PC-9 (cell line): ENCODE data around the gene FCRL4. TPM values are rescaled to one million over a fixed set of nuclear protein-coding genes. Genes with fewer than 3 reads are reported as not detected.

Experiments
- BruUV-seq: library from RNA; stranded (reverse); fragments of 400-500 nt; replicated peaks from 2 replicates; lab custom pipeline; 2021; lab: Mats Ljungman, UMichigan
- CTCF ChIA-PET: fragments of 300-600 bp; sonication (Branson Sonifier 250); formaldehyde crosslinking; loops from one replicate; lab custom pipeline; 2022; ENCODE audit warnings: antibody characterized with exemption; lab: Charles Lee
- POLR2A ChIA-PET: fragments of 300-600 bp; sonication (Branson Sonifier 250); formaldehyde crosslinking; loops from one replicate; lab custom pipeline; 2022; ENCODE audit warnings: antibody characterized with exemption; ENCODE audit not compliant: unreplicated experiment; lab: Charles Lee
- DNase-seq, 2 experiments: peaks; one replicate each; pipeline versions ENCODE4 v3.0.0 to v3.0.0-alpha.2; 2015 to 2022; ENCODE audit warnings: mixed read lengths in 1 of 2
- H2AFZ ChIP-seq: fragments of 200-600 bp; sonication (generic); 2 replicates; pipeline ENCODE4 v1.8.1; 2017; ENCODE audit warnings: antibody characterized with exemption
- H3F3A ChIP-seq: fragments of 200-600 bp; sonication (generic); 2 replicates; pipeline ENCODE4 v1.8.1; 2017; ENCODE audit warnings: antibody characterized with exemption, mild to moderate bottlenecking, low read depth; ENCODE audit not compliant: insufficient read depth
- H3K27ac ChIP-seq: fragments of 200-600 bp; sonication (generic); 2 replicates; pipeline ENCODE4 v1.6.1; 2016; ENCODE audit warnings: mixed run types
- H3K27me3 ChIP-seq: fragments of 200-600 bp; sonication (generic); 2 replicates; pipeline ENCODE4 v1.6.1; 2016; ENCODE audit warnings: low read depth, mixed run types; ENCODE audit not compliant: insufficient read depth
- H3K36me3 ChIP-seq: fragments of 200-600 bp; sonication (generic); 2 replicates; pipeline ENCODE4 v1.6.1; 2016; ENCODE audit warnings: low read depth, mixed run types
- H3K4me1 ChIP-seq: fragments of 200-600 bp; sonication (generic); replicated peaks from 2 replicates; pipeline ENCODE4 v1.6.1; 2016; ENCODE audit warnings: mixed run types; ENCODE audit not compliant: insufficient read depth
- H3K4me2 ChIP-seq: fragments of 200-600 bp; sonication (generic); 2 replicates; pipeline ENCODE4 v1.6.1; 2017; ENCODE audit warnings: mixed run types
- H3K4me3 ChIP-seq: fragments of 200-600 bp; sonication (generic); 2 replicates; pipeline ENCODE4 v1.6.1; 2016; ENCODE audit warnings: mixed run types
- H3K79me2 ChIP-seq: fragments of 200-600 bp; sonication (generic); 2 replicates; pipeline ENCODE4 v1.6.1; 2017; ENCODE audit warnings: low read depth, mixed run types
- H3K9me2 ChIP-seq: fragments of 200-600 bp; sonication (generic); 2 replicates; pipeline ENCODE4 v1.8.1; 2017; ENCODE audit warnings: mild to moderate bottlenecking; ENCODE audit not compliant: insufficient read depth
- H3K9me3 ChIP-seq: fragments of 200-600 bp; sonication (generic); 2 replicates; pipeline ENCODE4 v1.8.1; 2016; ENCODE audit warnings: low read depth; ENCODE audit not compliant: insufficient read depth
- H4K20me1 ChIP-seq: fragments of 200-600 bp; sonication (generic); 2 replicates; pipeline ENCODE4 v1.8.1; 2017; ENCODE audit not compliant: insufficient read depth
- EZH2 ChIP-seq: fragments of 200-600 bp; sonication (generic); IDR thresholded peaks from 2 replicates; pipeline ENCODE4 v1.8.0; 2017; ENCODE audit warnings: antibody characterized with exemption, low read depth
- intact Hi-C: fragments of 100-400 bp; cut with micrococcal nuclease; formaldehyde crosslinking; loops from one replicate; pipeline ENCODE4 v1.10.0; 2022; ENCODE audit not compliant: unreplicated experiment
- total RNA-seq: library from RNA; stranded (reverse); gene quantifications from 2 replicates; pipeline ENCODE4 v1.2.3, GENCODE V29; 2021
- TF ChIP-seq, protein P1 (sequence below): fragments of 200-600 bp; sonication (generic); conservative IDR thresholded peaks from 2 replicates; pipeline ENCODE4 v1.6.1; 2017; ENCODE audit warnings: mixed run types, antibody characterized with exemption, mild to moderate bottlenecking, moderate library complexity

The FCRL4 gene
- total RNA-seq, 1 experiment from 2014 or later, result not detected

DNA sequence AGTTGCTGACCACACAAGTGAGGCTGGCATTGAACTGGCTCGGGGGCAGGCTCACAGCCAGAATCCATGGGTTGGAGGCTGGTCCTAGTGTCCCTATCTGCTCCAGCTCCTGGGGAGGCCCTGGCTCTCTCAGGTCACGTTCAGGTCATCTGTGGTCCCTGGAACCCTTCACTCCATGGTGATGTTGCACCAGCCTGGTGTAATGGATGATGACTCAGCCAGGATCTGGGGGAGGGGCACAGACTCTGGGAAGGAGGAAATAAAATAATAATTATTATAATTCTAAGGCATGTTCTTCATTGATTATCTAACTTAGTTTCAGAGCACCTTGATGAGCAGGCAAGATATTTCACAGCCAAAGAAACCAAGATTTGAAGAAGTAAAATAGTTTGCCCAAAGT lies 26.6 kb upstream of the FCRL4 start:
- TF ChIP-seq, protein P1, sequence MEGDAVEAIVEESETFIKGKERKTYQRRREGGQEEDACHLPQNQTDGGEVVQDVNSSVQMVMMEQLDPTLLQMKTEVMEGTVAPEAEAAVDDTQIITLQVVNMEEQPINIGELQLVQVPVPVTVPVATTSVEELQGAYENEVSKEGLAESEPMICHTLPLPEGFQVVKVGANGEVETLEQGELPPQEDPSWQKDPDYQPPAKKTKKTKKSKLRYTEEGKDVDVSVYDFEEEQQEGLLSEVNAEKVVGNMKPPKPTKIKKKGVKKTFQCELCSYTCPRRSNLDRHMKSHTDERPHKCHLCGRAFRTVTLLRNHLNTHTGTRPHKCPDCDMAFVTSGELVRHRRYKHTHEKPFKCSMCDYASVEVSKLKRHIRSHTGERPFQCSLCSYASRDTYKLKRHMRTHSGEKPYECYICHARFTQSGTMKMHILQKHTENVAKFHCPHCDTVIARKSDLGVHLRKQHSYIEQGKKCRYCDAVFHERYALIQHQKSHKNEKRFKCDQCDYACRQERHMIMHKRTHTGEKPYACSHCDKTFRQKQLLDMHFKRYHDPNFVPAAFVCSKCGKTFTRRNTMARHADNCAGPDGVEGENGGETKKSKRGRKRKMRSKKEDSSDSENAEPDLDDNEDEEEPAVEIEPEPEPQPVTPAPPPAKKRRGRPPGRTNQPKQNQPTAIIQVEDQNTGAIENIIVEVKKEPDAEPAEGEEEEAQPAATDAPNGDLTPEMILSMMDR, result no peak
- no peak for TF ChIP-seq EZH2
- Histone ChIP-seq H3K9me3 (no peaks in the 10 kb centered on the region; the same call in 1 of the 2 replicates), H3K4me2 (no peak overlapping the region), H3K27me3 (peaks cover 7% of the 10 kb centered on the region; the same call in 1 of the 2 replicates), H3K79me2 (no peaks in the 10 kb centered on the region), H3K4me1 (no peaks in the 10 kb centered on the region), H3K4me3 (no peak overlapping the region), H3K27ac (no peak overlapping the region), H2AFZ (no peak overlapping the region), H3F3A (no peaks in the 10 kb centered on the region), H3K36me3 (no peaks in the 10 kb centered on the region), H4K20me1 (no peaks in the 10 kb centered on the region), H3K9me2 (no peaks in the 10 kb centered on the region)
- BruUV-seq, result no TSS peak
- DNase-seq, result no peak
- intact Hi-C loops, result no loop called here
- CTCF ChIA-PET, result interaction anchor here (0.6 kb wide), 2 partner anchors 402 to 501 kb away, joined by 3 read pairs; no protein-coding TSS in a partner anchor
- POLR2A ChIA-PET, result no interaction called here

DNA sequence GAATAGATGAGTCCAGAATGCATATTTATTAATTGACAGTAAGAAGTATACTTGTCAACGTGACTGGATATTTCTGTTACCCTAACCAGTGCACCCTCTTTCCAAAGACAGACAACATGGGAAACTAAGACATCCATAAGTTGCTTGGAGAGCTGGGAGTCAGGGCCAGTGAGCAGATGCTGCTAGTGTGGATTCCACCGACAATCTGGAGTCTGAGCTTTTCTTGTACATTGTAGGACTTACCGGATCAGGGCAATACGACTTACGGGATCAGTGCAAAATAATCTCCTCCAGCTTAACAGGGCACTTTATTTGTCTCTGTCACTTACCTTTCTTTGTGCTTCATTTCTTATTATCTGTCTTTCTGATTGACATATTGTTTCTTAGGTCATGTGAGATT lies 24.6 kb upstream of the FCRL4 start:
- POLR2A ChIA-PET, result no interaction called here
- no peaks in the 10 kb centered on the region for H3K36me3 ChIP-seq
- H3K27me3 ChIP-seq, result peaks cover 4% of the 10 kb centered on the region; the same call in 1 of the 2 replicates
- BruUV-seq, result no TSS peak
- CTCF ChIA-PET, result no interaction called here
- DNase-seq, result no peak
- no peak overlapping the region for H3K4me3 ChIP-seq
- H3F3A ChIP-seq, result no peaks in the 10 kb centered on the region
- no peaks in the 10 kb centered on the region for H3K4me1 ChIP-seq
- H4K20me1 ChIP-seq, result no peaks in the 10 kb centered on the region
- no peak overlapping the region for H3K27ac ChIP-seq
- intact Hi-C loops, result no loop called here
- H3K4me2 ChIP-seq, result no peak overlapping the region
- no peaks in the 10 kb centered on the region for H3K79me2 ChIP-seq
- no peaks in the 10 kb centered on the region for H3K9me2 ChIP-seq
- TF ChIP-seq, protein P1, result no peak
- no peak for TF ChIP-seq EZH2
- H3K9me3 ChIP-seq, result no peaks in the 10 kb centered on the region; the same call in 1 of the 2 replicates
- H2AFZ ChIP-seq, result no peak overlapping the region

DNA sequence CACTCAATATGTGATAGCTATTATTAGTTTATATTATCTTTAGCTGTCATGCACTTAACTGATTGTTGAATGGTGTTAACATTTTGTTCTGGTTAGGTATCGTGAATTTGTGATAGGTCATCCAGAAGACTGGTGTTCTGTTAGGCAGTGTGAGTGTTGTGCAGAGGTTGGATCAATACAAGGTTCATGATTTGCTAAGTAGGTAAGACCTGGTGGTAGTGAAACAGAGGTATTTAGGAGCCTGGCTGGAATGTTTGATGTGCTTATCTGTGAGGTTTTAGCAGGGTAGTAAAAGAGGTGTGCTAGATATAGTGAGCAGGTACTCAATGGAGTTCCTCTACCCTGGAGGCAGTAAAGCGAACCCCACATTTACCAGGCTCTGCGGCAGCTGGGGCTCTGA lies 20.3 kb upstream of the FCRL4 start:
- ChIA-PET CTCF (no interaction called here), POLR2A (no interaction called here)
- no peaks in the 10 kb centered on the region; the same call in 1 of the 2 replicates for H3K9me3 ChIP-seq
- intact Hi-C loops, result no loop called here
- H4K20me1 ChIP-seq, result no peaks in the 10 kb centered on the region
- DNase-seq, result no peak
- no peaks in the 10 kb centered on the region for H3K4me1 ChIP-seq
- H3K27me3 ChIP-seq, result peaks cover 4% of the 10 kb centered on the region; the same call in 1 of the 2 replicates
- no peak overlapping the region for H3K4me3 ChIP-seq
- H3K36me3 ChIP-seq, result no peaks in the 10 kb centered on the region
- H3K4me2 ChIP-seq, result no peak overlapping the region
- H3K79me2 ChIP-seq, result no peaks in the 10 kb centered on the region
- BruUV-seq, result no TSS peak
- no peaks in the 10 kb centered on the region for H3F3A ChIP-seq
- H3K27ac ChIP-seq, result no peak overlapping the region
- TF ChIP-seq, protein P1, result no peak
- H3K9me2 ChIP-seq, result no peaks in the 10 kb centered on the region
- no peak overlapping the region for H2AFZ ChIP-seq
